GM12891 (cell line): ENCODE results near the gene ABCG4.
"Not testable (repeated sequence)": the region's sequence is repeated elsewhere in the genome, so short reads cannot be mapped to it uniquely, and the experiment has no call there.

Experiments used
- POLR2A ChIP-seq: IDR thresholded peaks from 2 replicates; pipeline ENCODE4 v1.6.1; 2011; ENCODE audit warnings: low read depth, low read length, control low read depth
- POLR2AphosphoS5 ChIP-seq: IDR thresholded peaks from 2 replicates; pipeline ENCODE4 v1.6.1; 2011; ENCODE audit warnings: low read depth, low read length, control low read depth
- POU2F2 ChIP-seq: IDR thresholded peaks from 2 replicates; pipeline ENCODE4 v1.6.1; 2011; ENCODE audit warnings: low read depth, mild to moderate bottlenecking, control low read depth, low read length, moderate library complexity
- SPI1 ChIP-seq: IDR thresholded peaks from 2 replicates; pipeline ENCODE4 v1.6.1; 2011; ENCODE audit warnings: low read depth, low read length, control low read depth
- TAF1 ChIP-seq: IDR thresholded peaks from 2 replicates; pipeline ENCODE4 v1.6.1; 2011; ENCODE audit warnings: low read depth, low read length, control low read depth

GRCh38 chr11:119191265-119191664, 42.4 kb downstream of the ABCG4 start:
- TF ChIP-seq POLR2AphosphoS5, POLR2A, SPI1, TAF1, POU2F2: not testable (repeated sequence)
